ENCODE measurements around the gene CD163.
A peak's percentile ranks its signal among the peaks of the same experiment; 100 is the strongest.
"Not testable (repeated sequence)": the region's sequence is repeated elsewhere in the genome, so short reads cannot be mapped to it uniquely, and the experiment has no call there.

CD163 gene

GRCh38 chr12:7439579-7440505 is 63.7 kb downstream of the CD163 start:
- in situ Hi-C loops (cut with HindIII; ENCODE audit: low sequenced_read_pairs): no loop called here
- peak; percentile 69 for DNase-seq (ENCODE audit: low read depth, low spot score)
- peak overlapping the region; percentile 40 for H3K4me3 ChIP-seq (ENCODE audit: low read depth, low read length)
- no peak for TF ChIP-seq CTCF (IDR thresholded peaks at IDR 0.05; ENCODE audit: low read depth, low read length)

DNA sequence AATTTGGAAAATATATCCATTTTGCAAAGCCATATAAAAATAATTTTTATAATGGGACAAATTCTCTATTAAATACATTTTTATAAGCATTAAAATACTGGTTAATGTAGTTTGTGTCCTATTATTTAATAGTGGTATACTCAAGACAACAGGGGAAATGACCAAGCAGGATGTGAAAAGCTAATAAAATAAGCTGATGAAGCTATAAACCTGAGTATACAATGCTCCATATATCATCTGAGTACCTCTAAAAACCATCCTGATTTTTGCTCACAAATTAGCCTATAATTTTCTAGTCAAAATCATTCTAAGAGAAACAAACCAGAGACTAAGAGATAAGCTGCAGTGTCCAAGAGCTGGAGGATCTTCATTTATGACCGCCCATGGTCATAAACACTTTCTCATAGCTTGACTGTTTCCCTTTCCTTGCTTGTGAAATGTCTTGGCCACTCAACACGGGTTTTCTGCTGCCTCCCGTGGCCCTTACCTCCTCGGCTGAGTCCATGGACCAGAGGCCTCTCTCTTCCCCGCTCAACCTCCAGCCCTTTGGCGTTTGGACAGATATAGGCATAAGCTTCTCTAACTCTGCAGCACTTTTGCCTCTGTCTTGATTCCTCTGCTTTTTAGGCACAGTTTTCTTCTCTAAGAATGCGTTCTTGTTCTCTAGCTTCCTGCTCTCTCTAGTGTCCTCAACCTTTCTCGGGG is 65.1 kb downstream of the CD163 start:
- in situ Hi-C loops (cut with HindIII; ENCODE audit: low sequenced_read_pairs); DNase-seq (ENCODE audit: low read depth, low spot score); H3K4me3 ChIP-seq (ENCODE audit: low read depth, low read length): not testable (repeated sequence)

DNA sequence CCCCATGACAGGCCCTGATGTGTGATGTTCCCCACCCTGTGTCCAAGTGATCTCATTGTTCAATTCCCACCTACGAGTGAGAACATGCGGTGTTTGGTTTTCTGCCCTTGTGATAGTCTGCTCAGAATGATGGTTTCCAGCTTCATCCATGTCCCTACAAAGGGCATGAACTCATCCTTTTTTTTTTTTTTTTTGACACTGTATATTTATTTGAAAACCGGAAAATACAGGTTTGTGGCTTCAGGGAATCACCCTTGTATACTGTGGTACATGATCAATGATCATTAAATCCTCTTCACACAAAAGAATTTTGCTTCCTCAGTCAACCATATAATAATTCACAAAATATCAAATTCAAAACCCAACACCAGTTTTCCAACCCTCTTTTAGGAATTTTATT is 66.1 kb downstream of the CD163 start:
- H3K4me3 ChIP-seq (ENCODE audit: low read depth, low read length); DNase-seq (ENCODE audit: low read depth, low spot score); in situ Hi-C loops (cut with HindIII; ENCODE audit: low sequenced_read_pairs): not testable (repeated sequence)

DNA sequence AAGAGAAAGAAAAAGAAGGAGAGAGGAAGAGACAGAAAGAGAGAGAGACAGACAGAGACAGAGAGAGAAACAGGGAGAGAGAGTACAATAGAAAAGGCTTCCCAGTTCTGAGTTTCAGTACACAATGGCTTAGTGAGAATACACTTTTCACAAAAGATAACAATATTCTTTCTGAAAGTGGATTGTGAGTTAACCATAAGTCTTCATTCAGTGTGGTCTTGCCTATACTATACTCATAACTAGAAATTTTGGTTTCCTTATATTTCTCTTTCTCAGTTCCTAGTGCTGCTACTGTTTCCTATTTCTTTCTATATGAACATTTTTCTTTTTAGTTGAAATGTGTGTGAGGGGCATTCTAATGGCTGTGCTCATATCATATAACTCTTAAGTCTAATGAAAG is 68.9 kb downstream of the CD163 start:
- no peak for TF ChIP-seq CTCF (IDR thresholded peaks at IDR 0.05; ENCODE audit: low read depth, low read length)
- in situ Hi-C loops (cut with HindIII; ENCODE audit: low sequenced_read_pairs): no loop called here
- DNase-seq (ENCODE audit: low read depth, low spot score): no peak
- no peak overlapping the region for H3K4me3 ChIP-seq (ENCODE audit: low read depth, low read length)

DNA sequence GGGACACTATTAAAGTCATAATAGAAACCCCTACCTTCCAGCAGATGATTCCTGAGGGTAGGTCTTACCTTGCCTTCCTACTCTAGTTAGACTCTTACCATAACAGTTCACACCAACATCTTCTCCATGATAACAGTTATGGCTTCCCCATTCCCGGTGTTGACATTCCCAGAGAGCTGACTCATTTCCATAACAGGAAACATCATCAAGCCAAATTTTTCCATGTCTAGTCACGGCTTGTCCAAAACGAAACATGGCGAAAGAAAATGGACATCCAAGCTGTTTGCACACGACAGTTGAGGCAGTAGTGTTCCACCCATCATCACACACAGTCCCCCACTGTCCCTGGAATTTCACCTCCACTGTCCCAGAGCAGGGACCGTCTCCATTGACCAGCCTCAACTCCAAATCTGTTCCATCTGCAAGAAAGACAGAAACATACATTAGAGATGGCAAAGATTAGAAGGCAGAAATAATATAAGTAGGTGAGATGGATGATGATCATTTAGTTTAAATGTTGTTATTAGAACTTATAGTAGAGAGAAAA is 70.2 kb downstream of the CD163 start:
- no peak overlapping the region for H3K4me3 ChIP-seq (ENCODE audit: low read depth, low read length)
- peak; percentile 74 for DNase-seq (ENCODE audit: low read depth, low spot score)
- in situ Hi-C loops (cut with HindIII; ENCODE audit: low sequenced_read_pairs): no loop called here
- no peak for TF ChIP-seq CTCF (IDR thresholded peaks at IDR 0.05; ENCODE audit: low read depth, low read length)

DNA sequence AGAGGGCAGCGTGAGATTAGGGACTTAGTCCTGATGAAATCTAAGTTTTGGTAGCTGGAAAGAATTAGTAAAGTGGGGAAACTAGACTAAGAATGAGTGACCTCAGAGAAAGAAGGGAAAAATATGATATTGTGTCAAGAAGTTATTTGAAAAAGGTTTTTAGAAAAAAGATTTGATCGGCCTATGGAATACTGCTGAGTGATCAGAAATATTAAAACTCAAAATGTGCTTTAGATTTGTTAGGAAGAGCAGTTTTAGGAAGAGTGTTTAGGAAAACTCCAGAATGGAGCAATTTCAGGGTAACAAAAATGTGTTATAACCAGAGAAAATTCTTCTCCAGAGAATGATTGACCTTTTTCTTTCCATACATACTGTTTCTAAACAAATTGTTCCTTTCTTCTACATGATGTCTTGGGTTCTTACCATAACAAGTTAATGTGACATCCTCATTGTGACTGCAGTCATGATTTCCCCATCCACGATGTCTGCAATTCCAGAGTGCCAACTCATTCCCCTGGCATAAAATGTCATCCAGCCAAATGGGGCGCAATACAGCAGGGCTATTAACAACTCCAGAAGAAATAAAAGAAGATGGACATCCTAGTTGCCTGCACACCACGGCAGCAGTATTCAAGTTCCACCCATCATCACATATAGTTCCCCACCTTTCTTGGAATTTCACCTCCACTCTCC is 71.4 kb downstream of the CD163 start:
- H3K4me3 ChIP-seq (ENCODE audit: low read depth, low read length): no peak overlapping the region
- no peak for TF ChIP-seq CTCF (IDR thresholded peaks at IDR 0.05; ENCODE audit: low read depth, low read length)
- no peak for DNase-seq (ENCODE audit: low read depth, low spot score)
- in situ Hi-C loops (cut with HindIII; ENCODE audit: low sequenced_read_pairs): no loop called here

Data from astrocyte of the spinal cord (primary cell).